GM12801 (cell line): ENCODE data around the gene SLC15A3.

ENCODE experiments used
- CTCF ChIP-seq: IDR thresholded peaks from one replicate; pipeline ENCODE4 v1.5.1; 2011; ENCODE audit warnings: control low read depth; ENCODE audit not compliant: insufficient read length; ENCODE audit errors: extremely low read depth

SLC15A3 gene

GRCh38 chr11:60926500-60926899 is 25.5 kb downstream of the SLC15A3 start:
- TF ChIP-seq CTCF: no peak

GRCh38 chr11:60925868-60926267 is 26.1 kb downstream of the SLC15A3 start:
- TF ChIP-seq CTCF: no peak

GRCh38 chr11:60924906-60925853 is 26.8 kb downstream of the SLC15A3 start:
- no peak for TF ChIP-seq CTCF

- no peak for TF ChIP-seq CTCF
Measured at GRCh38 chr11:60924110-60924905, 27.7 kb downstream of the SLC15A3 start, which contains the start of gene TMEM132A. TMEM132A (plus strand) TSS chr11:60924460; CDS start chr11:60924634, 174 bp downstream.

GRCh38 chr11:60923800-60924109 is 28.2 kb downstream of the SLC15A3 start:
- TF ChIP-seq CTCF: no peak

- no peak for TF ChIP-seq CTCF
Measured at GRCh38 chr11:60923326-60923725, 28.6 kb downstream of the SLC15A3 start.

- TF ChIP-seq CTCF: no peak
Measured at GRCh38 chr11:60922906-60923305, 29.1 kb downstream of the SLC15A3 start.
